AG04450 (cell line): ENCODE results near the gene CCDC13. TPM values are rescaled to one million over a fixed set of nuclear protein-coding genes. Genes with fewer than 3 reads are reported as not detected.

ENCODE experiments used
- CTCF ChIA-PET: fragments of 300-600, 350-600 bp; formaldehyde crosslinking; extraction: SDS; loops from one replicate; lab custom pipeline; 2022; ENCODE audit warnings: antibody characterized with exemption, inconsistent platforms; lab: Charles Lee
- POLR2A ChIA-PET: fragments of 350-600 bp; formaldehyde crosslinking; extraction: SDS; loops from one replicate; lab custom pipeline; 2021; ENCODE audit warnings: antibody characterized with exemption, inconsistent platforms; lab: Yijun Ruan, JAX
- DNase-seq: peaks from one replicate; pipeline ENCODE4 v3.0.0-alpha.2; 2011; ENCODE audit warnings: low read depth, low spot score
- H3K27ac ChIP-seq: one replicate; pipeline ENCODE4 v1.5.1; 2012; ENCODE audit warnings: low read depth, low read length, control low read depth
- H3K27me3 ChIP-seq: one replicate; pipeline ENCODE4 v1.6.0; 2012; ENCODE audit warnings: low read length; ENCODE audit not compliant: control insufficient read depth, insufficient read depth
- H3K4me3 ChIP-seq: 2 replicates; pipeline ENCODE4 v1.5.1; 2011; ENCODE audit warnings: mild to moderate bottlenecking, low read depth, low read length, control low read depth
- H3K9me3 ChIP-seq: 2 replicates; pipeline ENCODE4 v1.5.1; 2012; ENCODE audit warnings: low read length; ENCODE audit not compliant: control insufficient read depth, insufficient read depth
- polyA plus RNA-seq: library from polyadenylated mRNA; depleted of rRNA; stranded (reverse); fragments of >200 nt; gene quantifications from 2 replicates; pipeline ENCODE4 v1.2.3, GENCODE V29; 2011
- TF ChIP-seq, protein P1 (sequence below): IDR thresholded peaks from 2 replicates; pipeline ENCODE4 v1.5.1; 2011; ENCODE audit warnings: low read depth, low read length, control low read depth, inconsistent platforms

CCDC13 gene
- polyA plus RNA-seq, 1 experiment: 0.20 TPM

DNA sequence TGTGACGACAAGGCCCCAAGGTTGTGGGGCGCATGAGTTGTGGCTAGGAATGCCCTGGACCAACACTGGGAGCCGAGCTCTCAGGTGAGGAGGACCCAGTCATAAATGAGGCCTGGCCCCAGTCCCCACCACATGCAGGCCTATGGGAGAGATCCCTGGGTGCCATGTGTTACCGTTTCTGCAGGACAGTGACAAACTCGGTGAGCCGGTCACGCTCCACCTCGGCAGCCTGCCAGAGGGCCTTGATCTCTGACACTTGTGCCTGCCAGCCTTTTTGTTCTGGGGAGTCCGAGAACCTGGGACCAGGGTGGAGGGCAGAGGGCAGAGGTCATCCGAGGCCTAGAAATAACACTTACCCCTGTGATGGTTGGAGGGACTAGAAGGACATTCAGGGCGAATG lies 42.8 kb downstream of the CCDC13 start:
- ChIA-PET POLR2A (no interaction called here), CTCF (no interaction called here)
- no peak for DNase-seq
- Histone ChIP-seq H3K27ac (no peak overlapping the region), H3K9me3 (no peaks in the 10 kb centered on the region), H3K27me3 (peaks cover 17% of the 10 kb centered on the region), H3K4me3 (no peak overlapping the region)
- TF ChIP-seq, protein P1, sequence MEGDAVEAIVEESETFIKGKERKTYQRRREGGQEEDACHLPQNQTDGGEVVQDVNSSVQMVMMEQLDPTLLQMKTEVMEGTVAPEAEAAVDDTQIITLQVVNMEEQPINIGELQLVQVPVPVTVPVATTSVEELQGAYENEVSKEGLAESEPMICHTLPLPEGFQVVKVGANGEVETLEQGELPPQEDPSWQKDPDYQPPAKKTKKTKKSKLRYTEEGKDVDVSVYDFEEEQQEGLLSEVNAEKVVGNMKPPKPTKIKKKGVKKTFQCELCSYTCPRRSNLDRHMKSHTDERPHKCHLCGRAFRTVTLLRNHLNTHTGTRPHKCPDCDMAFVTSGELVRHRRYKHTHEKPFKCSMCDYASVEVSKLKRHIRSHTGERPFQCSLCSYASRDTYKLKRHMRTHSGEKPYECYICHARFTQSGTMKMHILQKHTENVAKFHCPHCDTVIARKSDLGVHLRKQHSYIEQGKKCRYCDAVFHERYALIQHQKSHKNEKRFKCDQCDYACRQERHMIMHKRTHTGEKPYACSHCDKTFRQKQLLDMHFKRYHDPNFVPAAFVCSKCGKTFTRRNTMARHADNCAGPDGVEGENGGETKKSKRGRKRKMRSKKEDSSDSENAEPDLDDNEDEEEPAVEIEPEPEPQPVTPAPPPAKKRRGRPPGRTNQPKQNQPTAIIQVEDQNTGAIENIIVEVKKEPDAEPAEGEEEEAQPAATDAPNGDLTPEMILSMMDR: no peak

DNA sequence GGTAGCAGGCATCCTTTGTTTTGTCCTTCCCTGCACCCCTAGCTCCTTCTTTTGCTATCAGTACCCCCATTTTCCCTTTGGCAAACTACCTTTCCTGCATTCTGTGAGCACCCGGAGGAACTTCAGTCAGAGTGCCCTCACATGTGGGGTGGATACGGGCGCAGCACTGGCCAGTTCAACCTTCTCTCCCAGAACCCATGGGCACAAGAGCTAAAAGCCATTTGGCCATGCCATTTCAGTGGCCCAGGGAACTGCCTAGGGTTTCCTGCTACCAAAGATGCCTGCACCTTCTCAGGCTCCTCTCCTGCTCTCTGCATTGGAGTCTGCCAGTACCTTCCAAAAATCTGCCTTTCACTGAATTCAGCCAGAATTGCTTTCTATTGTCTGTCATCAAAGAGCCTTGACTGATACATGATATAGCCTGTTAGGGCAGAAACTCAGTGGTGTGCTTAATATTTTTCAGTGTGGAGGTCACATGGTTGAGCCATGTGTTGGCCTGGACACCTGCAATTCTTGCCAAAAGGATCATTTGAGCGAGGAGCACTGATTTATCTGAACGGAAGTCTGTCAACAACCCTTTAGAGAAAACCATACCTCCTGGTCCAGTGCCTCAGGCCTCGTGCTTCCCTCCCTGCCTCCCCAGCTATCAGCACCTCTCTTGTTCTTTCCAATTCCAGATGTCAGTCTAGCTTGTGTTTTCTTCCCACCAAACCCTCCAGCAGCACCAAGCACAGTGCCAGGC lies 43.5 kb downstream of the CCDC13 start:
- Histone ChIP-seq H3K4me3 (no peak overlapping the region), H3K27ac (no peak overlapping the region), H3K27me3 (peaks cover 17% of the 10 kb centered on the region), H3K9me3 (no peaks in the 10 kb centered on the region)
- DNase-seq: no peak
- TF ChIP-seq, protein P1: no peak
- ChIA-PET CTCF (no interaction called here), POLR2A (no interaction called here)

DNA sequence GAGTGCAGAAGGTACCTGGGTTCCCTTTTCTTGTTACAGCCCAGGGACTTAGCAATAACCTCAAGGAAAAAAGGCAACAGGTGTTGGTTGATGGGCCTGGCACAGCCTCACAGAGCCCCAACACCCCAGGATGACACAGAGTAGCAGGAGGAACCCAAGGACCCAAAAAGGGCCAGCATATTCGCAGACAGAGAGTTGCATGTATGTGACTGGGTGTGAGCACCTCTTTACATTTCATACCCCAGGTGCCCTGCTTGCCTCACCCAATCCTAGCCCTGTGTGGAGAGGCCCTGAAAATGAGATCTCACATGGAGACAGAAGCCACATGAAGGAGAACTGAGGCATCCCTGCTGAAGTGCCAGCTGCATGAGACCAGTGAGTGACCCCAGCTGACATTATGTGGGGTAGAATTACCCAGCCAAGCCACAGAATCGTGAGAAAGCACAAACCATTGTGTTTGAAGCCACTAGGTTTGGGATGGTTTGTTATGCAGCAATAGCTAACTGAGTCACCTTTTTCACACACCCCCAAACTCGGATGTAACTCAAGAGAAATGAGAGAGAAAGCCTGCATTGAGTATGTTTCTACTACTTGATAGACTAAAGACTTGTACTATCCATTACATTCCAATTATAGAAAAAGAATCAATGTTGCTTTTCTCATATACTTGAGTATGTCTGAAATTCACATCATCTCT lies 44.2 kb downstream of the CCDC13 start:
- ChIA-PET POLR2A (no interaction called here), CTCF (no interaction called here)
- H3K27me3 ChIP-seq: peaks cover 18% of the 10 kb centered on the region
- no peak overlapping the region for H3K27ac ChIP-seq
- H3K9me3 ChIP-seq: no peaks in the 10 kb centered on the region
- no peak for DNase-seq
- TF ChIP-seq, protein P1: no peak
- no peak overlapping the region for H3K4me3 ChIP-seq

DNA sequence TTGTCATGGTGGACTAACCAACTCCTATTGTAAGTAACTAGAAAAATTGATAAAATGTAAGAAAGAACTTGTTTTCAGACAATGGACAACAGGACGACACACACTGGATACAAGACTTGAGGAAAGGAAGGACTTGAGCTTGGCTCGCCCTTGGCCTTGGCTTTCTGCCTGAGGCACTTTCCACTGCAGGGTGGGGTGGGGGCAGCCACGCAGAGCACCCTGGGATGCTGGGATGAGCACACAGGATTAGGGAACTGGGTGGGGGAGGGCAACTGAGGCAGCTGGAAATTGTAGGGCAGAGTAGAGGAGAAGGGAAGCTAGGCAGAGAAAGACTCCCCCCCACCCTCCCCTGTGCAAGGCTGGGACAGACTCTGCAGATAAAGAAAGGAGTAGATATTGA lies 45.0 kb downstream of the CCDC13 start:
- DNase-seq: no peak
- CTCF ChIA-PET: no interaction called here
- TF ChIP-seq, protein P1: no peak
- POLR2A ChIA-PET: no interaction called here
- H3K27ac ChIP-seq: no peak overlapping the region
- H3K27me3 ChIP-seq: peaks cover 18% of the 10 kb centered on the region
- no peak overlapping the region for H3K4me3 ChIP-seq
- H3K9me3 ChIP-seq: no peaks in the 10 kb centered on the region

DNA sequence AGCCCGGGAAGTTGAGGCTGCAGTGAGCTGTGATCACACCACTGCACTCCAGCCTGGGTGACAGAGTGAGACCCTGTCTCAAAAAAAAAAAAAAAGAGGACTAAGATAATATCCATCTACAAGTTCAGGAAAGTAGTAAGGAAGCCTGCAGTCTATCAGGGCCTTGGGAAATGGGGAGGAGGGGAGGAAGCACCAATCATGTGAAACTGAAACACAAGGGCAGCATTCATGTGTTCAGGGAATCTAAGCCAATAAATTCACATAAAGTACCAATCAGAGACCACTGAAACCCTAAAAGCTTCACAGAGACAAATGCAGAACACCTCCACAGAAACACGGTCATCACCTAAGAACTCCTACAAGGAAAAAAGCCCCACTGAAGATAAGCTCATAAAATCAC lies 47.6 kb downstream of the CCDC13 start:
- CTCF ChIA-PET: no interaction called here
- peaks cover 22% of the 10 kb centered on the region for H3K27me3 ChIP-seq
- H3K4me3 ChIP-seq: no peak overlapping the region
- no peaks in the 10 kb centered on the region for H3K9me3 ChIP-seq
- POLR2A ChIA-PET: no interaction called here
- H3K27ac ChIP-seq: no peak overlapping the region
- no peak for DNase-seq
- TF ChIP-seq, protein P1: no peak
